Activated naive CD8-positive, alpha-beta T cell treated with anti-CD3 and anti-CD28 coated beads for 36 hours (primary cell): ENCODE data around the gene EXD3. TPM values are rescaled to one million over a fixed set of nuclear protein-coding genes. Genes with fewer than 3 reads are reported as not detected.

Experiments
- DNase-seq: peaks from one replicate; pipeline ENCODE4 v3.0.0; 2021
- H3K27ac Mint-ChIP-seq: one replicate; pipeline ENCODE4 v1.8.0; 2022; ENCODE audit warnings: mild to moderate bottlenecking, moderate library complexity, mixed read lengths
- H3K27me3 Mint-ChIP-seq: one replicate; pipeline ENCODE4 v1.8.0; 2022; ENCODE audit warnings: mild to moderate bottlenecking, mixed read lengths
- H3K36me3 Mint-ChIP-seq: one replicate; pipeline ENCODE4 v1.8.0; 2021; ENCODE audit warnings: mild to moderate bottlenecking, mixed read lengths
- H3K4me1 Mint-ChIP-seq: one replicate; pipeline ENCODE4 v1.8.0; 2021; ENCODE audit warnings: mixed read lengths
- H3K4me3 Mint-ChIP-seq: one replicate; pipeline ENCODE4 v1.8.0; 2022; ENCODE audit warnings: mild to moderate bottlenecking, moderate library complexity, mixed read lengths
- H3K9me3 Mint-ChIP-seq: one replicate; pipeline ENCODE4 v1.8.0; 2022; ENCODE audit warnings: mixed read lengths
- total RNA-seq, 2 experiments: library from RNA; stranded (reverse); gene quantifications; one replicate each; pipeline ENCODE4 v1.2.3, GENCODE V29; 2021

The EXD3 gene
- total RNA-seq, 2 experiments from 2014 or later: 3.6 to 4.2 TPM

DNA sequence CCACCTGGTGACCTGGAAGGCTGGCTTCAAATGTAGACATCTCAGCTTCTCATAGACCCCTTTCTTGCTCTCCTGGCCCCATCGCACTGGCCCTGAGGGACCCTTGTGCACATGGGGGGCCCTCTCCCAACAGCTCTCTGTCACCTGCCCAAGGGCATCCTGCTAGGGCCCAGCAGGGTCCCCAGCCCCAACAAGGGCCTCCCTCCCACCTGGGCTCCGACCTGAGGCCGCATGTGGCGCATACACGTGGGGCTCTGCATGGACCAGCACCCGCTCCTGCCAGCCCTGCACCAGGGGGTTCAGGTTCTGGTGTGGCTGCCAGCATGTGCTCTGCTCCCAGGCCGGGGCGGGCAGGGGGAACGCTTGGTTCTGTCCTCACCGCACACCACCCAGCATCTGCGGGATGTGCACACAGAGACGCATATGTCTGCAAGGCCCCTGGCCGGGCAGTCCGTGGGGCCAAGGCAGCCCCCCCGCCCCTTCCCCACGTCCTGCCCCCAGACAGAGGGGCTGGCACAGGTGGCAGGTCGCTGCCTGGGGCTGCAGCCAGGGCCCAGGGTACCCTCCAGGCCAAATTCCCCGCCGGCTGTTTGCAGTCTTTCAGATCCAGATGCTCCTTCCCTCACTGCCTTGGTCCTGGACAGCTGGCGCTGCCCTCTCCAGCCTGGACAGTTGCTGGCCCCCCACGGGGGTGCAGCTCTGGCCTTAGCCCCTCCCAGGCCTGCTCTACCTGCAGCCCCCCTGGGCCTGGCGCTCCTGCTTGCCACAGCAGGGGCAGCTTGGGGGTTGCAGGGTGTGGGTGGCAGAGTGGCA is 103.0 kb downstream of the EXD3 start:
- H3K4me3 Mint-ChIP-seq: no peak overlapping the region
- no peak for DNase-seq
- H3K4me1 Mint-ChIP-seq: peaks cover 9% of the 10 kb centered on the region
- peaks cover 5% of the 10 kb centered on the region for H3K27me3 Mint-ChIP-seq
- H3K9me3 Mint-ChIP-seq: no peaks in the 10 kb centered on the region
- no peak overlapping the region for H3K27ac Mint-ChIP-seq
- H3K36me3 Mint-ChIP-seq: no peaks in the 10 kb centered on the region

DNA sequence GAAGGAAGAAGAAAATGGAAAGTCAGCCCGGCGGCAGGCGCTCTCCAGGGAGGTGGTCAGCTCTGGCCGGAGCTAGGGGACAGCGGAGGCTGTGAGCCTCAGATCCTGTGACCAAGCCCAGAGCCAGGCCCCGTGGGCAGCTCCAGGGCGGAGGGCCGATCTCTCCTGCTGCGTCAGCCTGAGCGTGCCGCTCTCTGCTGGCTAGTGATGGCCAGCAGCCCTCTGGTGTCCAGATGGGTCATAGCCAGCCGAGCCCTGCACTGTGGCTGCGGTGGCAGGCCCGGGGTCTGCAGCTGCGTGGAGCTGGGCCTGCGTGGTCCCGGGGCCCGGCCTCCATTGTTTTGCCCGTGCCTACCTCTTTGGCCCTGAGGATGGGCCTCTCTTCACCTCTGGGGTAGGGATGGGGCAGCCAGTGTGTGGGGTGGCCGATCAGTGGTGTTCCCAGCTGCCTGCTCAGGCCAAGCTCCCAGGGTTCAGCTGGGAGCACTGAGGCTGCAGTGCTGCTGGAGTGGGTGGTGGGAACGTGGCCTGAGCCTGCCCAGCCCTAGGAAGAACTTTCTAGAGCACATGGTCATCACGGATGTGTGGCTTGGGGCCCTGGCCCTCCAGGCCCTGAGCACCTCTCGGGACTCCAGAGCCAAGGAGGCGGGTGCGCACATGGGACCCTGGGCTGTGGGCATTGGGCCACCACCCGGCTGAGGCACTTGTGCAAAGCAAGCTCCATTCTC is 103.8 kb downstream of the EXD3 start:
- Mint-ChIP-seq H3K4me3 (no peak overlapping the region), H3K9me3 (no peaks in the 10 kb centered on the region), H3K27ac (no peak overlapping the region), H3K27me3 (peaks cover 5% of the 10 kb centered on the region), H3K36me3 (no peaks in the 10 kb centered on the region), H3K4me1 (peaks cover 9% of the 10 kb centered on the region)
- DNase-seq: no peak

DNA sequence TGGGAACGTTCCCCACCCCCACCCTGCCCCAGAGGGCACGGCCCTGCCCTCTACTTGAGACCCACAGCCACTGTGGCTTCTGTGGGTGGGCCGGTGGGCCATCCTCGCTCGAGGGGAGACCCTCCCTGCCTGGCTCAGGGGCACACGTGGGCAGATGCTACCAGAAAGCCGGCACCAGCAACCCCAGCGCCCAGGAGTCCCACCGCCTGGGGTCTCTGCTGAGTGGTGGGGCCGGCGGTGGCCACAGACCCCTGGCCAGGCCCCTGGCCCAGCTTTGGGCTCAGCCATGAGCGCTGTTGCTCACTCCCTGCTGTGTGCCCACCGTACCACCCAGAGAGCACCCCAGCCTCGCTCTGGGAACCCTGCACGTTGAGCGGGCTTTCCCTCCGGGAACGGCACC is 104.4 kb downstream of the EXD3 start:
- Mint-ChIP-seq H3K4me1 (peaks cover 9% of the 10 kb centered on the region), H3K27ac (no peak overlapping the region), H3K9me3 (no peaks in the 10 kb centered on the region), H3K4me3 (no peak overlapping the region), H3K27me3 (peaks cover 5% of the 10 kb centered on the region), H3K36me3 (no peaks in the 10 kb centered on the region)
- DNase-seq: no peak

DNA sequence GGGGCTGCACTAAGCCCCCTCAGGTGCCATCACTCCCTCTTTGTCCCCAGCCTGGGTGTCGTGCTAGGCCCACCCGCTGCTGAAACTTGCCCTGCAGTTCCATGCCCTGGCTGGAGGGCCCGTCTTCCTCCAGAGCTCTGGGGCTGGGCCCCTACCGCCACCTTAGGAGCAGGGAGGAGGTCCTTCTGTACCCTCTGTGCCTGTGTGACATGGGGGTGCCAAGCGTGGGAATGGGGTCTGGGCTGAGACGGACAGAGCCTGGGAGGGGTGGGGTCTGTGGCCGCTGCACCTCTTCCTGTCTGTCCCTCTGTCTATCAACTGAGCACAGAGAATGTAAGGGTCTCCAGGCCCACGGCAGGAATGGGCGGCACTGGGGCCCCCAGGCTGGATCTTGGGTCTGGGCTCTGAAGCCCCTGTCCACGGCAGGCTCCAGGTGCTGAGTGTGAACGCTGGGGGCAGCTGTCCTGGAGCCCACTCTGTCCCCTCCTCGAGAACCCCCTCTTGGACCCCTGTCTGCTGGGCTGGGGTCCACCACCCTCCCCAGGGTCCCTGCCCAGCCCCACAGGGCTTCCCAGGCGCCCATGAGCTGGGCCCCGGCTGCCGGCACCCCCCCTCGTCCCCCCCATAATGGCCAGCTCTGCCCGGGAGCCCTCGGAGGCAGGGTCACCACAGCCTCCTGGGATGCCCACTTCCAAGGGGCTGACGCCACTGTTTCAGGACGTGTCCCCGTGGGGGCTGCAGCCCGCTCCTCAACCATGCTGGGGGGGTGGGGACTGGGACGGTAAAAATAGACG is 105.0 kb downstream of the EXD3 start:
- Mint-ChIP-seq H3K27ac (no peak overlapping the region), H3K36me3 (no peaks in the 10 kb centered on the region), H3K9me3 (no peaks in the 10 kb centered on the region), H3K4me3 (no peak overlapping the region), H3K4me1 (peaks cover 9% of the 10 kb centered on the region), H3K27me3 (peaks cover 5% of the 10 kb centered on the region)
- peak; percentile 3 for DNase-seq

DNA sequence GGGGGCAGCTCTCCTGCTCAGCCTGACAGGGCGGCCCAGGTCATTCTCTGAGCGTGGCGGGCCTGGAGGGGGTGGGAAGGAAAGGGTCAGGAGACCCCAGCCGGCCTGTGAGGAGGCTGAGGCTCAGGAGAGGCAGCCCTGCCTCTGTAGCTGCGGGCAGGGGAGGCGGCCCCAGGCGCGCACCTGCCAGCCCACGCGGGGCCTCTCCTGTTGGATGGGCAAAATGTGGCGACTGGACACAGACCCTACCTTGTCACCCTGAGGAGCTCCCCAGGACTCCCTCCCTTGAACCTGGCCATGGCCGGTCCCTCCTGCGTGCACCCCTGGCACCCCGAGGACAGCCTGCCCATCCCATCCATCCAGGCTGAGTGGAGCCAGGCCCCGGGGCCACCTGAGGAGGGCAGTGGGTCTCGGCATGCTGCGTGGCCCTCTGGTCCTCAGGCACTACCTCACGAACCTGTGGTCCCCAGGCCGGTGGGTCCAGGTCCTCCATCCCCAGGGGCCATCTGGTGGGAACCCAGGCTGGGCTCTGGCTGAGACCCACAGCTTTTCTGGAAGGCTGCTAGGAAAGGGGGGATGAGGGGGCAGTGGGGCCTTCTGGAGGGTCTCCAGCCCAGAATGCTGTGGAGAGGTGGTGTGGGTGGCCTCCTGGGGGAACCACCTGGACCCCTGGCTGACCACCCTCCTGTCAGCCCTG is 105.8 kb downstream of the EXD3 start:
- H3K4me3 Mint-ChIP-seq: no peak overlapping the region
- H3K9me3 Mint-ChIP-seq: no peaks in the 10 kb centered on the region
- no peaks in the 10 kb centered on the region for H3K36me3 Mint-ChIP-seq
- H3K27me3 Mint-ChIP-seq: peaks cover 5% of the 10 kb centered on the region
- H3K27ac Mint-ChIP-seq: no peak overlapping the region
- peaks cover 9% of the 10 kb centered on the region for H3K4me1 Mint-ChIP-seq
- DNase-seq: no peak

DNA sequence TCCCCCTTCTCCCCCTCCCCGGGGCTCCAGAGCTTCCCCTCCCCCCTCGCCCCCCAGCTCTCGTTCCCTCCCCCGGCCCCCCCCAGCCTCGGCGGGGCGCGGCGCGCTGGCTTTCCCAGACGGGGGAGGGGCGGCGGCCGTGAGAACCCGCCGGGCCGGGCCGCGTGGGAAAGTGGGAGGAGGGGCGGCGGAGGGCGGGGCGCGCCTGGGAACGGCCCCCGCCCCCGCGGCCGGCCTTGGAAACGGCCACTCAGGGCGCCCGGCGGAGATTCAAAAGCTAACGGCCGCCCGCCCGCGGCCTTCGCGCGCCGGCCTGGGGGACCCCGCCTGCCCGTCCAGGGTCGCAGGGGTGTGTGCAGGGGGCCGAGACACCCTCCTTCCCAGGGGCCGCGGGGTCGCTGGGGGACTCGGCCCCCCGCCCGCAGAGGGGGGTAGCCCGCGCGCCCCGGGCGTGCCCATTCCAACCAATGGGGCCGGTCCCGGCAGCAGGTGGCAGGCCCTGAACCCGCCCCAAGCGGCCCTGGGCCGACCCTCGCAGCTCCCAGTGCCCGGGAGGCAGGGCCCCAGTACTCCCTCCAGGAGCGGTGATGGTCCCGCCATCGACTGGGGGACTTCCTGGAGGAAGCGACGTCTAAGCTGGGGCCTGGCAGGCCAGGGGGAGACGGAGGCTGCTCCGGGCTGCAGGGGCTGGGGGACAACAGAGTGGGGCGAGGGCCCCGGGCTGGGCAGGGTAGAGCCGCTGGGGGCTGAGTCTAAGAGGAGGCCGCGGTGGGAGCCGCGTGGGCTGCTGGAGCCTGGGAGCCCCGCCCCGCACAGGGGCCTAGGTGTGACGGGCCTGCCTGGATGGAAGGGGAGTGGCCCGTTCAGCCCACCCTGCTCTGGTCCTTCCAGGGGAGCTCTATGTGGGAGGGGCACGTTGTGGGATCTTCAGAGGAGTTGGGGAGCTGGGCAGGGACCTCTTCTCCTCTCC is 106.7 kb downstream of the EXD3 start:
- Mint-ChIP-seq H3K4me3 (peak overlapping the region; percentile 29), H3K36me3 (no peaks in the 10 kb centered on the region), H3K27ac (no peak overlapping the region), H3K9me3 (no peaks in the 10 kb centered on the region), H3K4me1 (peaks cover 6% of the 10 kb centered on the region), H3K27me3 (peaks cover 5% of the 10 kb centered on the region)
- peak; percentile 44 for DNase-seq

DNA sequence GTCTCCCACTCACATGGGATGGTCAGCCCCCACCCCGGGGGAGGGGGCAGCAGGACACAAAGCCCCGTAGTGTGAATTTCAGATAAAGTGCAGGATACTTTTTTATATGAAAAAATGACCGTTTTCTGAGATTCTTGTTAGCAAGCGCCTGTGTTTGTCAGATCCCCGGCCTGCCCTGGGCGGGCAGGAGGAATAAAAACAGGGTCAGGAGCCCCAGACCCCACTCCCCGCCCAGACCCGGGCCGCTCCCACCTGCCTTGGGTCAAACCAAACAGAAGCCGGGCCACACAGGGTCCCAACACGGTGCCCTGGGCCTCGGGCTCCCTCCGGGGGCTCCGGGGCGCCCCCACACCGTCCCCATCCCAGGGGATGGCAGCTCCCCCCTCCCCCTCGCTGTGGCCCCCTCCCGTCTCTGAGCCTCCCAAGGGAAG is 107.4 kb downstream of the EXD3 start:
- no peak overlapping the region for H3K4me3 Mint-ChIP-seq
- H3K36me3 Mint-ChIP-seq: no peaks in the 10 kb centered on the region
- H3K27ac Mint-ChIP-seq: no peak overlapping the region
- no peaks in the 10 kb centered on the region for H3K9me3 Mint-ChIP-seq
- DNase-seq: no peak
- peaks cover 4% of the 10 kb centered on the region for H3K4me1 Mint-ChIP-seq
- H3K27me3 Mint-ChIP-seq: peaks cover 5% of the 10 kb centered on the region

DNA sequence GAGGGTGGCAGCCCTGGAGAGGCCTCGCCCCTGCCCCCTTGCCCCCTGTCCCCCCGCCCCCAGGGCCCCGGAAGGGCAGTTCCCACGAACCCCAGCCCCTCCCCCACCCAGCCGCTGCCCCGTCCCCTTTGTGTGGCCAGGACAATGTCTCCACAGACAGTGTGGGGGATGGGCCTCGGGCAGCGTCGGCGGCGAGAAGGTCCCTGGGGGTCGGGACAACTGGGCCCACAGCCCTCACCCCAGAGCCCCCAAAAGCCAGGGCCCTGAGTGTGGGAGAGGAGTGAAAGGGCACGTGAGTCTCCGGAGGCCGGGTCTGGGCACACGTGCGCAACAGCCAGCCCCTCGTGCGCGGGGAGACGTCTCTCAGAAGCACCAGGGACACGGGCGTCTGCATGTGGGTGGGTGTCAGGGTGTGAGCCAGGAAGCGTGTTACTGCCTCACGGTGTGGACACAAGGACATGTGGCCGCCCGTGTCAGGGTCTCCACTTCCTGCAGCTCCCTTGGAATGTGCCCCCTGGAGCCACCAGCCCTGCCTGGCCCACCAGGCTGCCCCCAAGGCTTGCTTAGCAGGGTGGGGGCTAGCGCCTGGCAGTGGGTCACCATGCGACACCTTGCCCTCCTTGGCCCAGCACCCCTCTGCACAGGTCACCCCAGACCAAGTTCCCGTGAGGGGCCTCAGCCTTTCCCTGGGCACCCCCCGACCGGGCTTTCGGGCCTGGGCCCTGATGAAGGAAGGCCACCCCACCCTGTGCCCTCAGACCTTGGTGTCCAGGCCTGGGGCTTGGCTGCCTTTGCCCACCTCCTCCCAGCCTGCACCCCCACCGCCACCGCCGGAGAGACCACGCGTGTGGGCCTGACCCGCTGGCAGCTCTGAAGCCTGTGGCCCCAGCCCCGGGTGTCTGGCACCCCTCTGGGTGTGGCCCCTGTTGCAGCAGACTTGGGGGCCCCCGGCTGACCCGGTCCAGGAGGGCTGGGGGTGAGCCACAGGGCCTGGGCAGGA is 108.1 kb downstream of the EXD3 start:
- Mint-ChIP-seq H3K36me3 (no peaks in the 10 kb centered on the region), H3K9me3 (no peaks in the 10 kb centered on the region), H3K4me3 (no peak overlapping the region), H3K4me1 (peaks cover 3% of the 10 kb centered on the region), H3K27me3 (peaks cover 5% of the 10 kb centered on the region), H3K27ac (no peak overlapping the region)
- no peak for DNase-seq

DNA sequence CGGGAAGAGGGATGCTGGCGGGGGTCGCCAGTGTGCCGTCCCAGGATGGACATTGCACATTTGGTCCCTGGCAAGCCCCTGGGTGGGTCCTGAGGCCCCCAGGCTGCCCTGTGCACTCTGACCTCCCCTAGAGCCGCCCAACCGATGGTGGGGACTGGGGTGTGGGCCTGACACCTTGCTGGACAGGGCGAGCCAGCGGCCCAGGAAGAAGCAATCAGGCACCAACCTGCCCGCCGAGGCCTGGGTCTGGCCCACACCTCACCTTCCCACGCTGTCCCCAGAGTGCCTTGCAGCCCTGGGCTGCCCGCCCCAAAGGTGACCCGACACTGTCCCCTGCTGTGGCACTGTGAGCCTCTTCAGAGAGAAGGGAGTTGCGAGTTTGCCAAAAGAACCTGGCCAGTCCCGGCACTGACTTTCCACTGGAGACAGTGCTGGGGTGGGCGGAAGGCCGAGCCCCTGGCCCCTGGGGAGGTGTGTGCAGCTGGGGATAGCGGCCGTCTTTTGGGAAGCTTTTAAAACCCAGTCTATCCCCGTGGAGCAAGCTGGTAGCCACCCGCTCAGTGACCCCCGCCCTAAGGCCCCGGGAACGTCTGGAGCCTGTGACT is 108.9 kb downstream of the EXD3 start:
- Mint-ChIP-seq H3K9me3 (no peaks in the 10 kb centered on the region), H3K4me1 (peaks cover 3% of the 10 kb centered on the region), H3K27ac (no peak overlapping the region), H3K4me3 (no peak overlapping the region), H3K36me3 (no peaks in the 10 kb centered on the region), H3K27me3 (peaks cover 5% of the 10 kb centered on the region)
- DNase-seq: no peak

DNA sequence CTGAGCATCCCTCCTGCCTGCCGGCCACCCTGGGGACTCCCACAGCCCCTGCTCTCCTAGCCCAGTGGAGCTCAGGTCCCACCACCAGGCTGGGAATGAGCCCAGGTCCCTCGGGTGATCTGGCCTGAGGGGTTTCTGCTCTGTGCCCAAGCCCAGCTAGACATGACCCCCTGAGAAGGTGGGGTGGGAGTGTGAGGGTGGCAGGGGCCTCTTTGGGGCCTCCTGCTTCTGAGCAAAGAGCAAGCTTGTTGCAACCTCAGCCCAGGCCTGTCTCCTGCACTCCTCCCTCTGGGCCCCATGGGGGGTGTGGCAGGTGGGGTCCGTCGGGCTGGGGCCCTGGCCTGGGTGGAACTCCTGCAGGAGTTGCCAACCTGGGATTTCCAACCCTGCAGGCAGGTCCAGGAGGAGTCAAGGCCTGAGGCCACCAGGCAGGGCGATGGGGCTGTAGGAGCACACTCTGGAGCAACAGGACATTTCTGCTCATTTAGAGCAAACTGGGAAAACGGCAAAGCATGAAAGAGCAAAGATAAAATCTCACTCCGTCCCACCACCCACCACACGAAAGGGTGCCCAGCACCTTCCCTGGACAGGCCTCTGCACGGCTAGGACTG is 109.5 kb downstream of the EXD3 start:
- H3K36me3 Mint-ChIP-seq: no peaks in the 10 kb centered on the region
- H3K4me3 Mint-ChIP-seq: no peak overlapping the region
- no peak for DNase-seq
- H3K4me1 Mint-ChIP-seq: peaks cover 3% of the 10 kb centered on the region
- H3K9me3 Mint-ChIP-seq: no peaks in the 10 kb centered on the region
- peaks cover 5% of the 10 kb centered on the region for H3K27me3 Mint-ChIP-seq
- H3K27ac Mint-ChIP-seq: no peak overlapping the region

DNA sequence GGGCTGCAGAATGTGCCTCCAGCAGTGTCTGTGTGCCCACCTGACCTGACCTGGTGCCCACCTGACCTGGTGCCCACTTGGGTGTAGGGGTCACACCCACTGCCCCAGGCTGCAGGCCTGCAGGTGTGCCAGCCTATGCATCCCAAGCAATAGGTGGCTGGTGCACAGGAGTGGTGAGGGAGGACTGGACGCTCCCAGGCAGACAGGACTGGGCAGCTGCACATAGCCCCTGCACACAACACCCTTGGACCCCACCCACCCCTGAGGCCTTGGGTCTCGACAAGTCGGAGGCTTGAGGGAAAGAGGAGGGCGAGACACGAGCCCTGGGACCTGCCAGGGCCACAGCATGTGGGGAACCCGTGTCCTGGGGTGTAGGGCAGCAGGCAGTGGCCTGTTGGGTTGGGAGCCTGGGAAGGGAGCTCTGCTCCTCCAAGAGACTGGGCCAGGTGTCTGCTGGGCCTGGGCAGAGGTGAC is 110.1 kb downstream of the EXD3 start:
- Mint-ChIP-seq H3K36me3 (no peaks in the 10 kb centered on the region), H3K27me3 (peaks cover 5% of the 10 kb centered on the region), H3K27ac (no peak overlapping the region), H3K4me3 (no peak overlapping the region), H3K9me3 (no peaks in the 10 kb centered on the region), H3K4me1 (peaks cover 3% of the 10 kb centered on the region)
- no peak for DNase-seq
